ENCODE measurements around the gene WNT11. TPM values are rescaled to one million over a fixed set of nuclear protein-coding genes. Genes with fewer than 3 reads are reported as not detected.

The WNT11 gene
- total RNA-seq, 1 experiment from 2014 or later = not detected

GRCh38 chr11:76141901-76142588, 64.3 kb downstream of the WNT11 start:
- H3K36me3 ChIP-seq = no peaks in the 10 kb centered on the region
- no peaks in the 10 kb centered on the region for H3K9me3 ChIP-seq
- H3K4me3 ChIP-seq = no peak overlapping the region
- no peaks in the 10 kb centered on the region for H3K27me3 ChIP-seq
- DNase-seq = no peak

GRCh38 chr11:76140912-76141574, 65.3 kb downstream of the WNT11 start:
- DNase-seq = no peak
- H3K9me3 ChIP-seq = no peaks in the 10 kb centered on the region
- no peaks in the 10 kb centered on the region for H3K27me3 ChIP-seq
- H3K4me3 ChIP-seq = no peak overlapping the region
- H3K36me3 ChIP-seq = no peaks in the 10 kb centered on the region

- Histone ChIP-seq H3K27me3 (no peaks in the 10 kb centered on the region), H3K9me3 (no peaks in the 10 kb centered on the region), H3K4me3 (no peak overlapping the region), H3K36me3 (no peaks in the 10 kb centered on the region)
- DNase-seq = no peak
These were observed 67.0 kb downstream of the WNT11 start for GRCh38 chr11:76139314-76139713.

Other genes starting within 250 kb of the WNT11 start
- 53.6 and 137 TPM in 2 replicates for gene THAP12, start 174.6 kb upstream of the WNT11 start, total RNA-seq (2014; rRNA removed; shearing (Covaris generic); ENCODE audit: low replicate concordance)
- 0.54 and 1.0 TPM in 2 replicates for gene GVQW3, start 174.8 kb upstream of the WNT11 start, total RNA-seq (2014; rRNA removed; shearing (Covaris generic); ENCODE audit: low replicate concordance)
- 4.0 and 19.9 TPM in 2 replicates for gene EMSY, start 238.5 kb upstream of the WNT11 start, total RNA-seq (2014; rRNA removed; shearing (Covaris generic); ENCODE audit: low replicate concordance)